ENCODE measurements around the gene LRPPRC. TPM values are rescaled to one million over a fixed set of nuclear protein-coding genes. Genes with fewer than 3 reads are reported as not detected.

The LRPPRC gene
- total RNA-seq, 2 donors from 2014 or later, result 117 to 135 TPM

GRCh38 chr2:44040365-44040764, 44.6 kb upstream of the LRPPRC start:
- H3K36me3 ChIP-seq (ENCODE audit: control insufficient read depth, insufficient read depth, low read length), result no peaks in the 10 kb centered on the region
- H3K27me3 ChIP-seq (ENCODE audit: control insufficient read depth, insufficient read depth, low read length, poor library complexity, severe bottlenecking), result no peaks in the 10 kb centered on the region
- peaks cover 5% of the 10 kb centered on the region for H3K4me1 Mint-ChIP-seq
- no peak overlapping the region for H3K4me3 ChIP-seq (ENCODE audit: low read length)
- DNase-seq, result no peak
- no peaks in the 10 kb centered on the region for H3K36me3 Mint-ChIP-seq (ENCODE audit: low read depth)
- H3K27ac ChIP-seq (ENCODE audit: low read depth, low read length), result no peak overlapping the region
- H3K4me3 Mint-ChIP-seq, result no peak overlapping the region
- H3K9me3 Mint-ChIP-seq, result no peaks in the 10 kb centered on the region
- TF ChIP-seq, protein P1, sequence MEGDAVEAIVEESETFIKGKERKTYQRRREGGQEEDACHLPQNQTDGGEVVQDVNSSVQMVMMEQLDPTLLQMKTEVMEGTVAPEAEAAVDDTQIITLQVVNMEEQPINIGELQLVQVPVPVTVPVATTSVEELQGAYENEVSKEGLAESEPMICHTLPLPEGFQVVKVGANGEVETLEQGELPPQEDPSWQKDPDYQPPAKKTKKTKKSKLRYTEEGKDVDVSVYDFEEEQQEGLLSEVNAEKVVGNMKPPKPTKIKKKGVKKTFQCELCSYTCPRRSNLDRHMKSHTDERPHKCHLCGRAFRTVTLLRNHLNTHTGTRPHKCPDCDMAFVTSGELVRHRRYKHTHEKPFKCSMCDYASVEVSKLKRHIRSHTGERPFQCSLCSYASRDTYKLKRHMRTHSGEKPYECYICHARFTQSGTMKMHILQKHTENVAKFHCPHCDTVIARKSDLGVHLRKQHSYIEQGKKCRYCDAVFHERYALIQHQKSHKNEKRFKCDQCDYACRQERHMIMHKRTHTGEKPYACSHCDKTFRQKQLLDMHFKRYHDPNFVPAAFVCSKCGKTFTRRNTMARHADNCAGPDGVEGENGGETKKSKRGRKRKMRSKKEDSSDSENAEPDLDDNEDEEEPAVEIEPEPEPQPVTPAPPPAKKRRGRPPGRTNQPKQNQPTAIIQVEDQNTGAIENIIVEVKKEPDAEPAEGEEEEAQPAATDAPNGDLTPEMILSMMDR (conservative IDR thresholded peaks at IDR 0.05), result no peak
- WGBS, 2 experiments (ENCODE audit: insufficient coverage in 1 of 2, insufficient read length in 1 of 2), result 94 to 100% methylated on average over 2 to 3 of the region's 3 CpGs
- H3K4me1 ChIP-seq (ENCODE audit: control insufficient read depth, insufficient read depth, low read length), result no peaks in the 10 kb centered on the region
- no peak overlapping the region for H3K27ac Mint-ChIP-seq
- H3K27me3 Mint-ChIP-seq (ENCODE audit: insufficient read depth), result no peaks in the 10 kb centered on the region
- no peak overlapping the region for H3K9ac ChIP-seq (ENCODE audit: extremely low read depth, low read length, poor library complexity, severe bottlenecking)
- no peaks in the 10 kb centered on the region for H3K9me3 ChIP-seq (ENCODE audit: control insufficient read depth, low read length)

DNA sequence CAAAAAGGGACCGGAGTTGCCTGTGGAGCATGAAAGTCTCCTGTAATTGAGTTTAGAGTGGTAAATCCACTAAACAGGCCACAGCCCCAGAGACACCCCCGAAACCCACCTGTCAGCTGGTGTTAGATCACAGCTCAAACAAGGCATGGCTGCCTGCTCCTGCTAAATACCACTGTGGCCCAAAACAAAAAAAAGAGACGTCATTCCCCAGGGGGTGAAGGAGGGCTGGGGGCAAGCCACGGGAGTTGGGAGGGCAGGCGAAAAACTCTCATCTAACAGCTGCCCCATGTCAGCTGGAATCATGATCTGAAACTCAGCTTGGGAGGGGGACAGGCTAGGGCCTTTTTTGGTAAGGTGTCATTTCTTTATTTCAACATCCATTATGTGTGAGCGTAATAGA, 42.5 kb upstream of the LRPPRC start:
- no peaks in the 10 kb centered on the region for H3K36me3 Mint-ChIP-seq (ENCODE audit: low read depth)
- no peaks in the 10 kb centered on the region for H3K27me3 Mint-ChIP-seq (ENCODE audit: insufficient read depth)
- no peaks in the 10 kb centered on the region for H3K36me3 ChIP-seq (ENCODE audit: control insufficient read depth, insufficient read depth, low read length)
- H3K4me3 ChIP-seq (ENCODE audit: low read length), result no peak overlapping the region
- H3K4me3 Mint-ChIP-seq, result no peak overlapping the region
- no peaks in the 10 kb centered on the region for H3K27me3 ChIP-seq (ENCODE audit: control insufficient read depth, insufficient read depth, low read length, poor library complexity, severe bottlenecking)
- H3K4me1 ChIP-seq (ENCODE audit: control insufficient read depth, insufficient read depth, low read length), result no peaks in the 10 kb centered on the region
- TF ChIP-seq, protein P1 (conservative IDR thresholded peaks at IDR 0.05), result no peak
- peaks cover 5% of the 10 kb centered on the region for H3K4me1 Mint-ChIP-seq
- WGBS, 2 experiments (ENCODE audit: insufficient coverage in 1 of 2, insufficient read length in 1 of 2), result 71 to 88% methylated on average over 2 to 6 of the region's 6 CpGs
- no peak overlapping the region for H3K27ac Mint-ChIP-seq
- H3K9ac ChIP-seq (ENCODE audit: extremely low read depth, low read length, poor library complexity, severe bottlenecking), result no peak overlapping the region
- no peaks in the 10 kb centered on the region for H3K9me3 ChIP-seq (ENCODE audit: control insufficient read depth, low read length)
- no peak overlapping the region for H3K27ac ChIP-seq (ENCODE audit: low read depth, low read length)
- H3K9me3 Mint-ChIP-seq, result no peaks in the 10 kb centered on the region
- DNase-seq, result no peak

DNA sequence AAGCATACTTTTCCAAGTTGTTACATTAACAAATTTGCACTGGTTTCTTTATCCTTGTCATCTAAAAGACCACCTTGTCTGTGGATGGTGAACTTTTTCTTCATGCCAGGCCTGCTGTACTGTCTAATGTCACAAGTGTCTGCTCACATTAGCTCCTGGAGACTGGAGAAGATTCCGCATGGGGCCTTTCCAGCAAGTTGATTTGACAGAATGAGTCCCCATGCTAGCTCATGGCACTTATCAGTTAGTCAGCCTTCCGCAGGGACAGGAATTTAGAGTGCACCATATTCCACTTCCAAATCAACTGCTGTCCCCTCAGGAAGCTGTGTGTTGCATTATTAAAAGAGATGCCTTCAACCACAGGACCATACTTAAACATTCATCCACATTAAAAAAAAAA, 41.4 kb upstream of the LRPPRC start:
- TF ChIP-seq, protein P1 (conservative IDR thresholded peaks at IDR 0.05), result no peak
- no peaks in the 10 kb centered on the region for H3K27me3 ChIP-seq (ENCODE audit: control insufficient read depth, insufficient read depth, low read length, poor library complexity, severe bottlenecking)
- H3K9ac ChIP-seq (ENCODE audit: extremely low read depth, low read length, poor library complexity, severe bottlenecking), result no peak overlapping the region
- H3K27ac ChIP-seq (ENCODE audit: low read depth, low read length), result no peak overlapping the region
- H3K36me3 ChIP-seq (ENCODE audit: control insufficient read depth, insufficient read depth, low read length), result no peaks in the 10 kb centered on the region
- Mint-ChIP-seq H3K9me3 (no peaks in the 10 kb centered on the region), H3K4me1 (peaks cover 5% of the 10 kb centered on the region), H3K4me3 (no peak overlapping the region), H3K27me3 (ENCODE audit: insufficient read depth) (peaks cover 3% of the 10 kb centered on the region), H3K27ac (no peak overlapping the region), H3K36me3 (ENCODE audit: low read depth) (no peaks in the 10 kb centered on the region)
- no peak for DNase-seq
- WGBS, 2 experiments (ENCODE audit: insufficient coverage in 1 of 2, insufficient read length in 1 of 2), result 43 to 78% methylated on average over 2 of the region's 2 CpGs
- no peaks in the 10 kb centered on the region for H3K4me1 ChIP-seq (ENCODE audit: control insufficient read depth, insufficient read depth, low read length)
- no peaks in the 10 kb centered on the region for H3K9me3 ChIP-seq (ENCODE audit: control insufficient read depth, low read length)
- H3K4me3 ChIP-seq (ENCODE audit: low read length), result no peak overlapping the region

All from endodermal cell (in vitro differentiated cells).